IMR-90 (cell line): ENCODE data around the gene RNF145. TPM values are rescaled to one million over a fixed set of nuclear protein-coding genes. Genes with fewer than 3 reads are reported as not detected.

Source experiments
- ATAC-seq: fragments of 200-7000 bp; cut with Tn5 transposase; 2 replicates; pipeline ENCODE4 v1.9.1; 2020; ENCODE audit warnings: low read depth, mild to moderate bottlenecking, moderate library complexity
- BruUV-seq: library from RNA; stranded (reverse); fragments of 400-500 nt; replicated peaks from 2 replicates; lab custom pipeline; 2021; lab: Mats Ljungman, UMichigan
- CTCF ChIA-PET: fragments of 300-600 bp; formaldehyde crosslinking; extraction: SDS; loops from one replicate; lab custom pipeline; 2021; ENCODE audit warnings: antibody characterized with exemption; lab: Yijun Ruan, JAX
- POLR2A ChIA-PET: fragments of 300-600 bp; sonication (Branson Sonifier 250); formaldehyde crosslinking; loops from one replicate; lab custom pipeline; 2022; ENCODE audit warnings: antibody characterized with exemption; ENCODE audit not compliant: unreplicated experiment; lab: Charles Lee
- DNase-seq: peaks from one replicate; pipeline ENCODE4 v3.0.0; 2013
- H2AFZ ChIP-seq: replicated peaks from 2 replicates; pipeline ENCODE3; 2013; ENCODE audit warnings: low read length, mild to moderate bottlenecking; ENCODE audit not compliant: poor library complexity
- H2AK5ac ChIP-seq: 2 replicates; pipeline ENCODE4 v1.6.1; 2013; ENCODE audit warnings: low read depth, low read length, inconsistent platforms
- H2AK9ac ChIP-seq: replicated peaks from 2 replicates; pipeline ENCODE3; 2013; ENCODE audit warnings: mild to moderate bottlenecking, low read depth, low read length, moderate library complexity; ENCODE audit not compliant: poor library complexity
- H2BK120ac ChIP-seq: 2 replicates; pipeline ENCODE4 v1.6.1; 2013; ENCODE audit warnings: low read depth, low read length, inconsistent platforms
- H2BK15ac ChIP-seq: 3 replicates; pipeline ENCODE4 v1.6.1; 2013; ENCODE audit warnings: low read depth, low read length, inconsistent platforms
- H2BK20ac ChIP-seq: 2 replicates; pipeline ENCODE4 v1.6.1; 2013; ENCODE audit warnings: low read depth, mild to moderate bottlenecking, inconsistent platforms, low read length, moderate library complexity
- H2BK5ac ChIP-seq: 2 replicates; pipeline ENCODE4 v1.6.1; 2013; ENCODE audit warnings: mild to moderate bottlenecking, low read depth, low read length, inconsistent platforms; ENCODE audit not compliant: poor library complexity, severe bottlenecking
- H3K14ac ChIP-seq: replicated peaks from 2 replicates; pipeline ENCODE4 v1.6.1; 2013; ENCODE audit warnings: low read depth, low read length, inconsistent platforms
- H3K18ac ChIP-seq: 2 replicates; pipeline ENCODE4 v1.6.1; 2013; ENCODE audit warnings: low read depth, low read length, control low read depth
- H3K23ac ChIP-seq: 2 replicates; pipeline ENCODE4 v1.6.1; 2013; ENCODE audit warnings: low read depth, low read length, inconsistent platforms
- H3K27ac ChIP-seq: 2 replicates; pipeline ENCODE4 v1.5.1; 2013; ENCODE audit warnings: mild to moderate bottlenecking, control low read depth, low read length; ENCODE audit not compliant: insufficient read depth
- H3K27me3 ChIP-seq: 2 replicates; pipeline ENCODE4 v1.6.1; 2013; ENCODE audit warnings: low read length; ENCODE audit not compliant: control insufficient read depth, insufficient read depth
- H3K36me3 ChIP-seq: 2 replicates; pipeline ENCODE4 v1.6.1; 2013; ENCODE audit warnings: low read length, mixed read lengths; ENCODE audit not compliant: control insufficient read depth, insufficient read depth
- H3K4ac ChIP-seq: 2 replicates; pipeline ENCODE4 v1.6.1; 2013; ENCODE audit warnings: low read depth, low read length, inconsistent platforms
- H3K4me1 ChIP-seq: 2 replicates; pipeline ENCODE4 v1.6.1; 2013; ENCODE audit warnings: low read length, mixed read lengths; ENCODE audit not compliant: control insufficient read depth, insufficient read depth
- H3K4me2 ChIP-seq: 2 replicates; pipeline ENCODE4 v1.6.1; 2013; ENCODE audit warnings: low read depth, mild to moderate bottlenecking, control low read depth, low read length, moderate library complexity
- H3K4me3 ChIP-seq: 2 replicates; pipeline ENCODE4 v1.5.1; 2013; ENCODE audit warnings: low read depth, mild to moderate bottlenecking, control low read depth, low read length, moderate library complexity; ENCODE audit not compliant: insufficient read depth
- H3K56ac ChIP-seq: 2 replicates; pipeline ENCODE4 v1.6.1; 2013; ENCODE audit warnings: low read length, inconsistent platforms; ENCODE audit not compliant: insufficient read depth; ENCODE audit errors: extremely low read depth
- H3K79me1 ChIP-seq, 2 experiments: 2 replicates each; pipeline ENCODE4 v1.6.1; 2013; ENCODE audit warnings: low read length in 2 of 2, inconsistent platforms in 1 of 2, low read depth in 1 of 2
- H3K9ac ChIP-seq: 2 replicates; pipeline ENCODE4 v1.6.1; 2013; ENCODE audit warnings: low read depth, low read length, control low read depth
- H3K9me1 ChIP-seq: 2 replicates; pipeline ENCODE4 v1.6.1; 2013; ENCODE audit warnings: low read length, inconsistent platforms; ENCODE audit not compliant: insufficient read depth
- H3K9me3 ChIP-seq: 2 replicates; pipeline ENCODE4 v1.6.1; 2013; ENCODE audit warnings: low read length; ENCODE audit not compliant: control insufficient read depth, insufficient read depth
- H4K20me1 ChIP-seq: 2 replicates; pipeline ENCODE4 v1.6.1; 2013; ENCODE audit warnings: low read length, inconsistent platforms; ENCODE audit not compliant: insufficient read depth
- H4K5ac ChIP-seq: 2 replicates; pipeline ENCODE4 v1.6.1; 2013; ENCODE audit warnings: mild to moderate bottlenecking, low read depth, low read length, control low read depth
- H4K8ac ChIP-seq, 2 experiments: 2 replicates each; pipeline ENCODE4 v1.6.1; 2013; ENCODE audit warnings: low read depth in 2 of 2, low read length in 2 of 2, control low read depth in 1 of 2, inconsistent platforms in 1 of 2
- H4K91ac ChIP-seq: 2 replicates; pipeline ENCODE4 v1.6.1; 2013; ENCODE audit warnings: low read depth, low read length, inconsistent platforms; ENCODE audit not compliant: insufficient read depth
- CEBPB ChIP-seq: IDR thresholded peaks from 2 replicates; pipeline ENCODE4 v1.6.1; 2012; ENCODE audit warnings: low read depth, low read length, improper control_type of control experiment
- FOS ChIP-seq: fragments of 150-350 bp; IDR thresholded peaks from 2 replicates; pipeline ENCODE4 v1.6.1; 2016; ENCODE audit warnings: low read depth, low read length
- MAFK ChIP-seq: IDR thresholded peaks from 2 replicates; pipeline ENCODE4 v1.6.1; 2012; ENCODE audit warnings: low read depth, low read length, improper control_type of control experiment
- MXI1 ChIP-seq: IDR thresholded peaks from 2 replicates; pipeline ENCODE4 v1.6.1; 2012; ENCODE audit warnings: low read depth, mild to moderate bottlenecking, low read length, moderate library complexity, borderline replicate concordance
- POLR2A ChIP-seq: IDR thresholded peaks from 2 replicates; pipeline ENCODE4 v1.6.1; 2012; ENCODE audit warnings: mild to moderate bottlenecking, low read depth, low read length
- WGBS, 2 experiments: methylation state at CpG; one replicate each; pipeline versions ENCODE4 v1.1.5 to v1.1.7; 2013; ENCODE audit warnings: missing lambda C conversion rate in 2 of 2; ENCODE audit not compliant: insufficient read length in 1 of 2; ENCODE audit errors: extremely low coverage in 2 of 2; 5-methylcytosine and 5-hydroxymethylcytosine counted together
- dilution Hi-C: fragments of 300-500 bp; cut with HindIII; formaldehyde crosslinking; loops from one replicate; pipeline ENCODE4 v1.14.3; 2018; ENCODE audit warnings: low sequenced_read_pairs; ENCODE audit not compliant: unreplicated experiment
- in situ Hi-C: fragments of 300-500 bp; cut with MboI; formaldehyde crosslinking; loops from 3 replicates; pipeline ENCODE4 v1.14.3; 2019; ENCODE audit warnings: low sequenced_read_pairs, inconsistent platforms, mixed read lengths
- intact Hi-C: fragments of 100-400 bp; cut with micrococcal nuclease; formaldehyde crosslinking; loops from 2 replicates; pipeline ENCODE4 v1.10.0; 2022
- polyA plus RNA-seq, 3 experiments: library from polyadenylated mRNA; depleted of rRNA; stranded (reverse); fragments of >200 nt; gene quantifications; 2 replicates each; pipeline ENCODE4 v1.2.3, GENCODE V29; 2012; ENCODE audit warnings: low replicate concordance in 1 of 3
- total RNA-seq: library from RNA; depleted of rRNA; stranded (reverse); fragments of >200 nt; gene quantifications from 2 replicates; pipeline ENCODE4 v1.2.3, GENCODE V29; 2012

The RNF145 gene
- total and polyA plus RNA-seq, 2 of the 4 experiments (the other 2 are of a cell fraction), result 50.0 to 57.0 TPM

DNA sequence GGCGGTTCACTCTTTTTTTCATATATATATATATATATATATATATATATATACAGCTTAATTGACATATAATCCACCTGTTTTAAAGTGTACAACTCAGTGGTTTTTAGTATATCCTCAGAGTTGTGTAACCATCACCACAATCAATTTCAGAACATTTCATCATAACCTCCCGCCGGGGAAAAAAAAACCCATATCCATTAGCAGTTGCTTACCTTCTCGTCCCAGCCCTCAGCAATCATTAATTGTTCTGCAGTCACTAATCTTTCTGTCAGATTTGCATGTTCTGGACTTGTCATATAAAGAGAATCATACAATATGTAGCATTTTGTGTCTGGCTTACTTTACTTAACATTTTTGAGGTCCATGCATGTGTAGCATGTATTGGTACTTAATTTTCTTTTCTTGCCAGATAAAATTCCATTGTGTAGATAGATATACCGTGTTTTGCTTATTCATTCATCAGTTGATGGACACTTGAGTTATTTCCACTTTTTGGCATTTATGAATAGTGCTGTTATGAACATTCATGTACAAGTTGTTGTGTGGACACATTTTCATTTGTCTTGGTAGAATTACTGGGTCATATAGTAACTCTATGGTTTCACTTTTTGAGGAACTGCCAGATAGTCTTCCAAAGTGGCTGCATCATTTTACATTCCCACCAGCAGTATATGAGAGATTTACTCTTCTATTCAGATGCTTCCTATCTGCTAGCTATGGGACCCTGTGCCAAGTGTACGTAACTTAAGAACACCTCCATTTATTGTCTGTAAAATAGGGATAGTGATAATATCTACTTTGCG, 3.5 kb upstream of the RNF145 start:
- intact Hi-C loops (no loop called here), in situ Hi-C loops (no loop called here), dilution Hi-C loops (no loop called here)
- Histone ChIP-seq H3K27me3 (no peaks in the 10 kb centered on the region), H2BK120ac (no peak overlapping the region), H3K14ac (no peak overlapping the region), H3K4me3 (no peak overlapping the region), H3K9ac (no peak overlapping the region), H2AFZ (no peak overlapping the region), H2BK20ac (no peak overlapping the region), H2BK15ac (no peak overlapping the region), H3K56ac (no peak overlapping the region), H3K4me1 (0 out of 2 replicates have a peak, but pooled peaks cover 2% of the 10 kb centered on the region), H3K9me3 (no peaks in the 10 kb centered on the region), H4K91ac (no peak overlapping the region), H4K5ac (no peak overlapping the region), H3K4me2 (no peak overlapping the region), H4K8ac (no peak overlapping the region), H3K4ac (no peak overlapping the region), H3K36me3 (no peaks in the 10 kb centered on the region), H3K27ac (no peak overlapping the region), H2BK5ac (no peak overlapping the region), H3K79me1 (peaks cover 8 to 10% of the 10 kb centered on the region in 2 experiments; a peak in 3 of 4 replicates), H4K20me1 (no peaks in the 10 kb centered on the region), H3K9me1 (no peaks in the 10 kb centered on the region; the same call in 1 of the 2 replicates), H2AK9ac (no peak overlapping the region), H3K18ac (no peak overlapping the region), H3K23ac (no peak overlapping the region), H2AK5ac (no peak overlapping the region)
- ChIA-PET CTCF (no interaction called here), POLR2A (no interaction called here)
- no peak for ATAC-seq
- no peak for DNase-seq
- no peak for TF ChIP-seq FOS
- no peak for TF ChIP-seq MAFK
- TF ChIP-seq POLR2A, result no peak
- no peak for TF ChIP-seq CEBPB
- TF ChIP-seq MXI1, result no peak
- 100% methylated on average over 2 of the region's 7 CpGs; no CpG with 5 or more reads in 1 of the 2 experiments for WGBS, 2 experiments
- no TSS peak for BruUV-seq
